CD4-positive, alpha-beta T cell (primary cell): ENCODE results near the gene EEF1A1. TPM values are rescaled to one million over a fixed set of nuclear protein-coding genes. Genes with fewer than 3 reads are reported as not detected.
"Not testable (repeated sequence)": the region's sequence is repeated elsewhere in the genome, so short reads cannot be mapped to it uniquely, and the experiment has no call there.

Source experiments
- ATAC-seq: fragments of 200-7000 bp; cut with Tn5 transposase; one replicate; pipeline ENCODE4 v1.10.0; 2022; ENCODE audit warnings: mild to moderate bottlenecking; ENCODE audit not compliant: poor library complexity
- CTCF ChIA-PET: fragments of 350-600 bp; sonication (Branson Sonifier 250); formaldehyde crosslinking; loops from one replicate; lab custom pipeline; 2021; ENCODE audit warnings: antibody characterized with exemption, inconsistent platforms; lab: Charles Lee
- POLR2A ChIA-PET: fragments of 350-600 bp; sonication (Branson Sonifier 250); formaldehyde crosslinking; loops from one replicate; lab custom pipeline; 2021; ENCODE audit warnings: antibody characterized with exemption, inconsistent platforms; lab: Charles Lee
- DNase-seq, 14 experiments: peaks; one replicate each; pipeline ENCODE4 v3.0.0-alpha.2; 2013 to 2020; ENCODE audit warnings: mixed read lengths in 2 of 14
- H3K27ac ChIP-seq, 2 donors: one replicate each; pipeline versions ENCODE4 v1.5.1 to v1.7.0; 2013; ENCODE audit warnings: low read length in 2 of 2, low read depth in 1 of 2, mild to moderate bottlenecking in 1 of 2
- H3K27me3 ChIP-seq, 2 experiments: 1 replicate in 1 of 2; 2 replicates in 1 of 2; pipeline versions ENCODE4 v1.6.1 to v1.7.0; 2013; ENCODE audit warnings: low read length in 2 of 2, control low read depth in 1 of 2, mild to moderate bottlenecking in 1 of 2, moderate library complexity in 1 of 2; ENCODE audit not compliant: insufficient read depth in 2 of 2, control insufficient read depth in 1 of 2
- H3K36me3 ChIP-seq: one replicate; pipeline ENCODE4 v1.6.1; 2013; ENCODE audit warnings: low read length, control low read depth; ENCODE audit not compliant: insufficient read depth
- H3K4me1 ChIP-seq: one replicate; pipeline ENCODE4 v1.6.1; 2013; ENCODE audit warnings: low read length, control low read depth; ENCODE audit not compliant: insufficient read depth
- H3K4me3 ChIP-seq: one replicate; pipeline ENCODE4 v1.5.1; 2013; ENCODE audit warnings: mild to moderate bottlenecking, low read length, moderate library complexity
- H3K9me3 ChIP-seq, 2 experiments: 1 replicate in 1 of 2; 2 replicates in 1 of 2; pipeline versions ENCODE4 v1.6.1 to v1.7.0; 2013; ENCODE audit warnings: low read length in 2 of 2, mild to moderate bottlenecking in 2 of 2, control low read depth in 1 of 2, moderate library complexity in 1 of 2; ENCODE audit not compliant: control insufficient read depth in 1 of 2, insufficient read depth in 1 of 2
- H3K27ac Mint-ChIP-seq: one replicate; pipeline ENCODE4 v1.8.0; 2020; ENCODE audit warnings: mixed read lengths
- H3K27me3 Mint-ChIP-seq: one replicate; pipeline ENCODE4 v1.8.0; 2021; ENCODE audit warnings: mixed read lengths
- H3K36me3 Mint-ChIP-seq: one replicate; pipeline ENCODE4 v1.8.0; 2021; ENCODE audit warnings: low read depth, mixed read lengths
- H3K4me1 Mint-ChIP-seq: one replicate; pipeline ENCODE4 v1.8.0; 2021; ENCODE audit warnings: low read depth, mixed read lengths
- H3K4me3 Mint-ChIP-seq: one replicate; pipeline ENCODE4 v1.8.0; 2020; ENCODE audit warnings: mild to moderate bottlenecking, mixed read lengths
- H3K9me3 Mint-ChIP-seq: one replicate; pipeline ENCODE4 v1.8.0; 2020; ENCODE audit warnings: mixed read lengths
- intact Hi-C, 2 experiments: fragments of 100-400 bp; cut with DNase I in 1 of 2; cut with micrococcal nuclease in 1 of 2; formaldehyde crosslinking; loops; one replicate each; pipeline versions ENCODE4 v1.15.1 to v1.9.0; 2023 to 2025; cut with DNase I, micrococcal nuclease
- total RNA-seq, 174 experiments: library from RNA in 2 of 174; stranded (reverse) in 2 of 174; gene quantifications; one replicate each; pipeline ENCODE4 v1.2.3 and lab custom pipeline; 2021 to 2026
- TF ChIP-seq, protein P1 (sequence below): fragments of 200-600 bp; IDR thresholded peaks from one replicate; pipeline ENCODE4 v1.8.0; 2022; ENCODE audit warnings: antibody characterized with exemption, mild to moderate bottlenecking

EEF1A1 gene
- total RNA-seq, 2 experiments from 2014 or later, result 15,669 to 16,465 TPM

DNA sequence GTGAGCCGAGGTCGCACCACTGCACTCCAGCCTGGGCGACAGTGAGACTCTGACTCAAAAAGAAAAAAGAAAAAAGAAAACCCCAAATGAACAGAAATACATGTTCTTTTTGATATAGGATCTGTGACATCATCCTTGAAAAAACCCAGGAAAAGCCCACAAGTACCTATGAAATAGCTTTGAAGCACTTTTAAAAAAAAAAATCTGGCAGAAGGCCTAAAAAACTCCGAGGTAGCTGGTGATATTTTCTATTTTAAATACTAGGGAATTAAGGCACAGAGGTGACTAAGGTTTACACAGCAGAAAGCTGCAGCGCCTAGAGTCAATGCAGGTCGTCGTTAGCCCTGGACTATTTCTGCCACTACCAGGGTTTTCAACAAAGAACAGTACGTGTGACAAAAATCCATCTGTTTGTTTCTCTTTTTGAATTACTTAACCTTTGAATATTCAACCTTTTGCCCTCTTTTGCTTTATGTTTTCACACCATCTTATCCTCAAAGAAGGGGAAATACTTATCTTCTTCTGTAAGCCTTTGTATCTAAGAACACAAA lies 39.4 kb upstream of the EEF1A1 start:
- ATAC-seq (no peak), DNase-seq (no peak)
- Histone ChIP-seq H3K27ac (no peak overlapping the region), H3K36me3 (no peaks in the 10 kb centered on the region), H3K4me3 (no peak overlapping the region), H3K27me3 (no peaks in the 10 kb centered on the region), H3K9me3 (no peaks in the 10 kb centered on the region), H3K4me1 (no peaks in the 10 kb centered on the region)
- TF ChIP-seq, protein P1, sequence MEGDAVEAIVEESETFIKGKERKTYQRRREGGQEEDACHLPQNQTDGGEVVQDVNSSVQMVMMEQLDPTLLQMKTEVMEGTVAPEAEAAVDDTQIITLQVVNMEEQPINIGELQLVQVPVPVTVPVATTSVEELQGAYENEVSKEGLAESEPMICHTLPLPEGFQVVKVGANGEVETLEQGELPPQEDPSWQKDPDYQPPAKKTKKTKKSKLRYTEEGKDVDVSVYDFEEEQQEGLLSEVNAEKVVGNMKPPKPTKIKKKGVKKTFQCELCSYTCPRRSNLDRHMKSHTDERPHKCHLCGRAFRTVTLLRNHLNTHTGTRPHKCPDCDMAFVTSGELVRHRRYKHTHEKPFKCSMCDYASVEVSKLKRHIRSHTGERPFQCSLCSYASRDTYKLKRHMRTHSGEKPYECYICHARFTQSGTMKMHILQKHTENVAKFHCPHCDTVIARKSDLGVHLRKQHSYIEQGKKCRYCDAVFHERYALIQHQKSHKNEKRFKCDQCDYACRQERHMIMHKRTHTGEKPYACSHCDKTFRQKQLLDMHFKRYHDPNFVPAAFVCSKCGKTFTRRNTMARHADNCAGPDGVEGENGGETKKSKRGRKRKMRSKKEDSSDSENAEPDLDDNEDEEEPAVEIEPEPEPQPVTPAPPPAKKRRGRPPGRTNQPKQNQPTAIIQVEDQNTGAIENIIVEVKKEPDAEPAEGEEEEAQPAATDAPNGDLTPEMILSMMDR, result no peak
- no peaks in the 10 kb centered on the region for H3K4me1 Mint-ChIP-seq
- ChIA-PET CTCF (no interaction called here), POLR2A (no interaction called here)
- H3K9me3 Mint-ChIP-seq, result no peaks in the 10 kb centered on the region
- H3K27me3 Mint-ChIP-seq, result no peaks in the 10 kb centered on the region
- no peak overlapping the region for H3K27ac Mint-ChIP-seq
- H3K4me3 Mint-ChIP-seq, result no peak overlapping the region
- intact Hi-C loops, result no loop called here
- H3K36me3 Mint-ChIP-seq, result no peaks in the 10 kb centered on the region

DNA sequence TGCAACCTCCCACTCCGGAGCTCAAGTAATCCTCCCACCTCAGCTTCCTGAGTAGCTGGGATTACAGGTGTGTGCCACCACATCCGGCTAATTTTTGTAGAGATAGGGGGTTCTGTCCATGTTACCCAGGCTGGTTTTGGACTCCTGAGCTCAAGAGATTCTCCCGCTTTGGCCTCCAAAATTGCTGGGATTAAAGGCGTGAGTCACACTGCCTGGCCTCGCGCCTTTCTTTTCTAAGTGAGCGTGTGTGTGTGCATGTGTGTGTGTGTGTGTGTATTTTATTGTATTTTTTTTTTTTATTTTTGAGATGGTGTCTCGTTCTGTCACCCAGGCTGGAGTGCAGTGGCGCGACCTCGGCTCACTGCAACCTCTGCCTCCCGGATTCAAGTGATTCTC lies 38.6 kb upstream of the EEF1A1 start:
- POLR2A ChIA-PET, result interaction anchor here (1.1 to 1.2 kb wide), 2 partner anchors 38 to 39 kb away, joined by 3 to 4 read pairs; no protein-coding TSS in a partner anchor
- H3K9me3 Mint-ChIP-seq, H3K27me3 ChIP-seq, DNase-seq, H3K27me3 Mint-ChIP-seq, intact Hi-C loops, H3K4me1 Mint-ChIP-seq, H3K27ac ChIP-seq, CTCF ChIA-PET, H3K4me1 ChIP-seq, H3K36me3 Mint-ChIP-seq, H3K4me3 Mint-ChIP-seq, H3K27ac Mint-ChIP-seq, H3K9me3 ChIP-seq, H3K36me3 ChIP-seq, ATAC-seq, H3K4me3 ChIP-seq: not testable (repeated sequence)

- TF ChIP-seq, protein P1, result no peak
- Histone ChIP-seq H3K27me3 (no peaks in the 10 kb centered on the region), H3K27ac (no peak overlapping the region), H3K36me3 (no peaks in the 10 kb centered on the region), H3K4me3 (no peak overlapping the region), H3K4me1 (no peaks in the 10 kb centered on the region), H3K9me3 (no peaks in the 10 kb centered on the region)
- DNase-seq, result no peak
- Mint-ChIP-seq H3K27me3 (no peaks in the 10 kb centered on the region), H3K27ac (no peak overlapping the region), H3K9me3 (no peaks in the 10 kb centered on the region), H3K36me3 (no peaks in the 10 kb centered on the region), H3K4me3 (no peak overlapping the region), H3K4me1 (no peaks in the 10 kb centered on the region)
- no peak for ATAC-seq
- intact Hi-C loops, result no loop called here
- ChIA-PET POLR2A (interaction anchor here (0.9 to 1.2 kb wide), 3 partner anchors 35 to 39 kb away, joined by 3 to 4 read pairs (median 3); no protein-coding TSS in a partner anchor), CTCF (no interaction called here)
Observed at GRCh38 chr6:73558624-73559398, 38.0 kb upstream of the EEF1A1 start.
